Skeletal muscle tissue (tissue), 4 donors: ENCODE results near the gene INSL3. TPM values are rescaled to one million over a fixed set of nuclear protein-coding genes. Genes with fewer than 3 reads are reported as not detected.
A peak's percentile ranks its signal among the peaks of the same experiment; 100 is the strongest.

ENCODE experiments used
- H3K27ac ChIP-seq: one replicate; pipeline ENCODE4 v1.7.0; 2013; ENCODE audit warnings: mild to moderate bottlenecking, low read depth, low read length, inconsistent platforms
- H3K27me3 ChIP-seq, 3 donors: one replicate each; pipeline ENCODE4 v1.7.0; 2013; ENCODE audit warnings: low read length in 3 of 3; ENCODE audit not compliant: control insufficient read depth in 3 of 3, insufficient read depth in 3 of 3
- H3K36me3 ChIP-seq, 3 donors: one replicate each; pipeline ENCODE4 v1.7.0; 2013; ENCODE audit warnings: low read length in 3 of 3; ENCODE audit not compliant: control insufficient read depth in 3 of 3, insufficient read depth in 3 of 3
- H3K4me1 ChIP-seq, 3 donors: one replicate each; pipeline ENCODE4 v1.7.0; 2013; ENCODE audit warnings: low read length in 3 of 3, mild to moderate bottlenecking in 3 of 3; ENCODE audit not compliant: control insufficient read depth in 3 of 3, insufficient read depth in 3 of 3
- H3K4me3 ChIP-seq, 3 donors: one replicate each; pipeline ENCODE4 v1.7.0; 2013; ENCODE audit warnings: low read length in 3 of 3
- H3K9ac ChIP-seq, 3 donors: one replicate each; pipeline ENCODE4 v1.7.0; 2013; ENCODE audit warnings: low read length in 3 of 3, mild to moderate bottlenecking in 3 of 3, moderate library complexity in 2 of 3, low read depth in 1 of 3
- H3K9me3 ChIP-seq, 3 donors: one replicate each; pipeline ENCODE4 v1.7.0; 2013; ENCODE audit warnings: low read length in 3 of 3; ENCODE audit not compliant: control insufficient read depth in 3 of 3
- total RNA-seq: library from RNA; depleted of rRNA; stranded (reverse); fragments of >200 nt; gene quantifications from one replicate; pipeline ENCODE4 v1.2.3, GENCODE V29; 2014
- donor health status: Osteomylitis.

The INSL3 gene, protein sequence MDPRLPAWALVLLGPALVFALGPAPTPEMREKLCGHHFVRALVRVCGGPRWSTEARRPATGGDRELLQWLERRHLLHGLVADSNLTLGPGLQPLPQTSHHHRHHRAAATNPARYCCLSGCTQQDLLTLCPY
- total RNA-seq, result not detected

DNA sequence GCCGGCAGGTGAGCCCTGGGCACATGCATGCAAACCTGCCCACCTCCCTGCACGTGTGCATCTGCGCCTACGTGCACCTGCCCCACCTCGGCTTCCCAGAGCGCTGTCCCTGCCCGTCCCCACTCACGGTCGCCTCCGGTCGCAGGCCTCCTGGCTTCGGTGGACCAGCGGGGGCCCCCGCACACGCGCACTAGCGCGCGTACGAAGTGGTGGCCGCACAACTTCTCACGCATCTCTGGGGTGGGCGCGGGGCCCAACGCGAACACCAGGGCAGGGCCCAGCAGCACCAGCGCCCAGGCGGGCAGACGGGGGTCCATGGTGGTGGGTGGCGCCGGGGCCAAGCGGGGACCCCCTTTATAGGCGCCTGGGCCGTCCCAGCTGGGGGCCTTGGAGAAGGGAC, at the start of gene INSL3:
Gene INSL3, minus strand, starts transcription at position 330 of the 400 bp plus-strand sequence. Its CDS starts 13 bp downstream, at position 317.
- Histone ChIP-seq H3K4me3 (no peak within 1 kb of the TSS), H3K9ac (no peak within 1 kb of the TSS), H3K4me1 (no peaks in the 10 kb centered on the region), H3K27me3 (peaks cover 14 to 28% (median 17%) of the 10 kb centered on the region in 3 donors), H3K27ac (no peak within 1 kb of the TSS), H3K36me3 (no peaks in the 10 kb centered on the region), H3K9me3 (no peaks in the 10 kb centered on the region)

DNA sequence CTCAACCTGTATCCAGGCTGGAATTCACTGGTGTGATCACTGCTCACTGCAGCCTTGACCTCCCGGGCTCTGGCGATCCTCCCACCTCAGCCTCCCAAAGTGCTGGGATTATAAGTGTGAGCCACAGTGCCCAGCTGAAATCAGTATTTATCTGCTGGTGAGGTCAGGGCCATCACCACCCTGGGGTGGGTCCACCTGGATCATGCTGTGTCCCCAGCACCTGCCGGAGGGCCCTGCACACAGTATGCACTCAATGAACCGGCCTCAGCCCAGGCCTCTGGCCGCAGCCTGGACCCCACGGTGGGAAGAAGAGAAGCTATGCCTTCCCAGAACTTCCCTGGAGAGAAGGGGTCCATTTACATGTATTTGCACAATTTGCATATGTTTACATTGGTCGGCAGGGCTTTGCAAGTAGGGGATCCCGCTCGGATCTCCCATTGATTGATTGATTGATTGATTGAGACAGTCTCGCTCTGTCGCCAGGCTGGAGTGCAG, 47.8 kb upstream of the INSL3 start:
- Histone ChIP-seq H3K9me3 (no peaks in the 10 kb centered on the region), H3K27me3 (peaks cover 38 to 46% (median 40%) of the 10 kb centered on the region in 3 donors), H3K9ac (no peak overlapping the region), H3K4me3 (no peak overlapping the region), H3K36me3 (peaks cover 8 to 14% (median 13%) of the 10 kb centered on the region in 3 donors), H3K4me1 (peaks cover 2 to 18% (median 12%) of the 10 kb centered on the region in 3 donors), H3K27ac (no peak overlapping the region)

GRCh38 chr19:17868669-17869068, 47.4 kb upstream of the INSL3 start:
- Histone ChIP-seq H3K4me3 (no peak overlapping the region), H3K27ac (no peak overlapping the region), H3K9ac (no peak overlapping the region), H3K4me1 (peaks cover 7 to 22% (median 17%) of the 10 kb centered on the region in 3 donors), H3K9me3 (no peaks in the 10 kb centered on the region), H3K36me3 (peaks cover 13 to 19% (median 18%) of the 10 kb centered on the region in 3 donors), H3K27me3 (peaks cover 34 to 42% (median 36%) of the 10 kb centered on the region in 3 donors)

- H3K9ac ChIP-seq, result no peak overlapping the region
- H3K27ac ChIP-seq, result no peak overlapping the region
- no peaks in the 10 kb centered on the region for H3K9me3 ChIP-seq
- H3K4me3 ChIP-seq, result no peak overlapping the region
- peaks cover 21 to 28% (median 21%) of the 10 kb centered on the region in 3 donors for H3K27me3 ChIP-seq
- peaks cover 14 to 37% (median 33%) of the 10 kb centered on the region in 3 donors for H3K4me1 ChIP-seq
- peaks cover 29 to 36% (median 30%) of the 10 kb centered on the region in 3 donors for H3K36me3 ChIP-seq
Measured at GRCh38 chr19:17866964-17867486, 45.7 kb upstream of the INSL3 start.

- peaks cover 20 to 40% (median 39%) of the 10 kb centered on the region in 3 donors for H3K4me1 ChIP-seq
- H3K27ac ChIP-seq, result no peak overlapping the region
- peaks cover 35 to 42% (median 36%) of the 10 kb centered on the region in 3 donors for H3K36me3 ChIP-seq
- no peaks in the 10 kb centered on the region for H3K9me3 ChIP-seq
- peak overlapping the region in 1 of 3 donors; percentile 33 for H3K9ac ChIP-seq
- H3K27me3 ChIP-seq, result peaks cover 15 to 22% (median 15%) of the 10 kb centered on the region in 3 donors
- no peak overlapping the region for H3K4me3 ChIP-seq
Measured at GRCh38 chr19:17866312-17866963, 45.1 kb upstream of the INSL3 start.

- H3K9me3 ChIP-seq, result no peaks in the 10 kb centered on the region
- H3K36me3 ChIP-seq, result peaks cover 37 to 49% (median 42%) of the 10 kb centered on the region in 3 donors
- no peak overlapping the region for H3K4me3 ChIP-seq
- peaks cover 28 to 48% (median 47%) of the 10 kb centered on the region in 3 donors for H3K4me1 ChIP-seq
- H3K27ac ChIP-seq, result peak overlapping the region; percentile 7
- H3K9ac ChIP-seq, result peak overlapping the region in 1 of 3 donors; percentile 33
- H3K27me3 ChIP-seq, result peaks cover 7 to 14% (median 7%) of the 10 kb centered on the region in 3 donors
Measured at GRCh38 chr19:17865364-17866311, 44.3 kb upstream of the INSL3 start.

DNA sequence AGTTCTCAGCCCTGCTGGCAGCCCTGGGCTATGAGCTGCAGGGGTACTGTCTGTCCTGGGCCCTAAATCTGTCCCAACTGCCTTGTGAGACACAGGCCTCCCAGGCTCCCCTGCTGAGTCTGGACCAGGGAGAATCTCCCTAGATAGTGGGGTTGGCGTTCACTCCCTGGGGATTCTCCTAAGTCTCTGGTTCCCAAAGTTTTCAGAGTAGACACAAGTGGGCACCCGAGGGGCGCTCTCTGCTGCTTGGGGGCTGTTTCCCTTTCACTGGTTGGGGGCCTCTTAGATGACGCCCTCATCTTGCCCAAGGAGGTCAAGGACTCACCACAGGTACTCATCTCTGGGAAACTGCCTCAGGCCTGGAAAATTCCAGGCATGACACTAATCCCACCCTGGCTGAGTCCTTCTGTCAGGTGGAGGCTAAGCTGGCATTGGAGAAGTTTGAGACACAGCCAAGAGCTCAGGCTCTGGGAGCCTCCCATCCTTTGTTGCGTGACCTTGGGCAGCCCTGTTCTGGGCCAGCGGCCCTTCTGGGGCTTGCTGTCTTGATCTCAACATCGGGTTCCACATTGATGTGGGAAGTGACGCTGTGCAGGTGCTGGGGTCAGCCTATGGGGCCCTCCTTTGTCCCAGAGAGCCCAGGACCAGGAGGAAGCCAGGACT, 42.3 kb upstream of the INSL3 start:
- Histone ChIP-seq H3K9me3 (no peaks in the 10 kb centered on the region), H3K27ac (peak overlapping the region; percentile 79), H3K4me1 (peaks cover 31 to 56% (median 52%) of the 10 kb centered on the region in 3 donors), H3K4me3 (peak overlapping the region in 1 of 3 donors; percentile 13), H3K27me3 (no peaks in the 10 kb centered on the region), H3K9ac (peak overlapping the region in 1 of 3 donors; percentile 97), H3K36me3 (peaks cover 37 to 49% (median 44%) of the 10 kb centered on the region in 3 donors)

DNA sequence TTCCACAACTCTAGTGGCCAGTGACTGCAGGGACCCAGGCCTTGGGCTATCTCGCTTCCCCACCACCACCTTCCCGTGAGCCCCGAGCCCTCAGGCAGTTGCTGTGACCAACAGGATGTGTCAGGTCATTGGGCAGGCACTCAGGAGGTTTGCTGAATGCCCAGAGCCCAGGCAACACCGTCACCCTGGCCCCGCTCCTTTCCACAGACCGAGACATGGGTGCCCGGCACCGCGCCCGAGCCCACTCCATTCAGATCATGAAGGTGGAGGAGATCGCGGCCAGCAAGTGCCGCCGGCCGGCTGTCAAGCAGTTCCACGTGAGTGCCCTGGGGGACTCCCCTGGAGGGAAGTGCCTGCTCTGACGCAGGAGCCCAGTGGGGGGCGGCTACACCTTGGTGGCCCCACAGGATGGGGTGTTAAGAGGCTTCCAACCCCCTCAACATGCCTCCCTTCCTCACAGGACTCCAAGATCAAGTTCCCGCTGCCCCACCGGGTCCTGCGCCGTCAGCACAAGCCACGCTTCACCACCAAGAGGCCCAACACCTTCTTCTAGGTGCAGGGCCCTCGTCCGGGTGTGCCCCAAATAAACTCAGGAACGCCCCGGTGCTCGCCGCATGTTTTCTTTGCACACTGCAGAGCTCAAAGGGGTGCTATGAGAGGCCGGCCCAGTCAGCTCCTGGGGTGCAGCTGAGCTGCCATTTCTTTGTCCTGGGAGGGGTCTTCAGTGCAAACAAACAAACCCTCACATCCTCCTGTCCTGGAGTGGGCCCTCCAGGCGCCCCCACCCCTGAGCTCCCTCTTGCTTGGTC, 41.6 kb upstream of the INSL3 start:
- H3K27me3 ChIP-seq, result no peaks in the 10 kb centered on the region
- H3K36me3 ChIP-seq, result peaks cover 37 to 49% (median 44%) of the 10 kb centered on the region in 3 donors
- peak overlapping the region in 1 of 3 donors; percentile 97 for H3K9ac ChIP-seq

More for the DNA sequence above, 41.6 kb upstream of the INSL3 start:
- H3K27ac ChIP-seq, result peak overlapping the region; percentile 79
- peak overlapping the region in 1 of 3 donors; percentile 13 for H3K4me3 ChIP-seq
- no peaks in the 10 kb centered on the region for H3K9me3 ChIP-seq
- H3K4me1 ChIP-seq, result peaks cover 31 to 56% (median 52%) of the 10 kb centered on the region in 3 donors
